ENCODE measurements around the gene MAGEA11. TPM values are rescaled to one million over a fixed set of nuclear protein-coding genes. Genes with fewer than 3 reads are reported as not detected.

Gene MAGEA11
- total RNA-seq, 1 donor from 2014 or later = not detected

DNA sequence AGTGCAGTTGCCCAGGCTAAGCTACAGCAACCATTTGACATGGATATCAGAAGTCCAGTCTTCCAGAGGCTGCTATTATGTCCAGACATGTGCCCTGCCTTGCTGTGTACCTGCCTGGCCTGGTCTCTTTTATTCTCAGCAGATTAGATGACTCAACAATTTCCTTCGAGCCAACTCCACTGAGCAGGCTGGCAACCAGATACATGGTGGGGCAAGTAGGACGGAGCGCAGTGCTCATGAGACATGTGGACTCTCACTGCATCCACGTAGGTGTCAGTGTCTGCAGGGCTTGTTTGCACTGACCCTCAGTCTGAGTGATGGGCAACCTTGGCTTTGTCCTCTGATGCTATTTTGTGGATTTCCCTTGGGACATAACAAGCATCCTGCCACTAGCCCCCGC lies 7.2 kb upstream of the MAGEA11 start:
- DNase-seq (ENCODE audit: low read depth) = no peak
- Histone ChIP-seq H3K36me3 (ENCODE audit: control insufficient read depth, insufficient read depth, low read length) (no peaks in the 10 kb centered on the region), H3K4me3 (ENCODE audit: low read depth, low read length) (no peak overlapping the region), H3K27me3 (ENCODE audit: control insufficient read depth, insufficient read depth, low read length) (no peaks in the 10 kb centered on the region)
- TF ChIP-seq, protein P1, sequence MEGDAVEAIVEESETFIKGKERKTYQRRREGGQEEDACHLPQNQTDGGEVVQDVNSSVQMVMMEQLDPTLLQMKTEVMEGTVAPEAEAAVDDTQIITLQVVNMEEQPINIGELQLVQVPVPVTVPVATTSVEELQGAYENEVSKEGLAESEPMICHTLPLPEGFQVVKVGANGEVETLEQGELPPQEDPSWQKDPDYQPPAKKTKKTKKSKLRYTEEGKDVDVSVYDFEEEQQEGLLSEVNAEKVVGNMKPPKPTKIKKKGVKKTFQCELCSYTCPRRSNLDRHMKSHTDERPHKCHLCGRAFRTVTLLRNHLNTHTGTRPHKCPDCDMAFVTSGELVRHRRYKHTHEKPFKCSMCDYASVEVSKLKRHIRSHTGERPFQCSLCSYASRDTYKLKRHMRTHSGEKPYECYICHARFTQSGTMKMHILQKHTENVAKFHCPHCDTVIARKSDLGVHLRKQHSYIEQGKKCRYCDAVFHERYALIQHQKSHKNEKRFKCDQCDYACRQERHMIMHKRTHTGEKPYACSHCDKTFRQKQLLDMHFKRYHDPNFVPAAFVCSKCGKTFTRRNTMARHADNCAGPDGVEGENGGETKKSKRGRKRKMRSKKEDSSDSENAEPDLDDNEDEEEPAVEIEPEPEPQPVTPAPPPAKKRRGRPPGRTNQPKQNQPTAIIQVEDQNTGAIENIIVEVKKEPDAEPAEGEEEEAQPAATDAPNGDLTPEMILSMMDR (IDR thresholded peaks at IDR 0.05; ENCODE audit: insufficient read depth, low read length, poor library complexity, severe bottlenecking) = no peak

DNA sequence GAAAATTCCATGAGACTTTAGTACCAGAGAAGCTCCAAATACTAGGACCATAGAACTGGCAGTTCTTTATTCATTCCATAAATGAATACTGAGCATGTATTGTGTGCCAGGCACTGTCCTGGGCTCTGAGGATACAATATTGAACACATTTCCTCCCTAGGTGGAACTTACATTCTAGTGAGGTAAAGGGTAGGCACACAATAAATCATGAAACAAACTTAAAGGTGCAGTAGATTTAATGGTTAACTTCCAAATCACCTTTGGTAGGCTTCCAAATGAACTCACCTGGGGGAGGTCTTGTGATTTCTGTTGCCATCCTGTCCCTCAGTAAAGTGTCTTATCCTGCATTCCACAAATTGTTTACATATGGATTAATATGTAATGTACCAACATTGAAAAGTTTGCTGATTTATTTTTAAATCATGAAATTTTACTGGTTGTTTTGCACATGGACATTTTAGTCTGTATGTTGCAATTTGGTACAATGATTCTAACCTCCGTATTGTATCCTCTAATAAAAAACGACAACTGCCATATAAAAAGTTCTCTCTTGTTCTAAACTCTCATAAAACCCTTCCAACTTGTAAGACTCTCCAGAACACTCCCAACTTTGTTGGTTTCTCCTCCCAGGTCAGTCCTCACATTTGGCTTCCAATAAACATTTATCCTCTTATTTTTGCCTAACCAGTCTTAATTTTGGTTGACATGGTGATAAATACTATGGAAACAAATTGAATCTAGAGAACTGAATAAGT lies 4.5 kb upstream of the MAGEA11 start:
- TF ChIP-seq, protein P1 (IDR thresholded peaks at IDR 0.05; ENCODE audit: insufficient read depth, low read length, poor library complexity, severe bottlenecking) = no peak

DNA sequence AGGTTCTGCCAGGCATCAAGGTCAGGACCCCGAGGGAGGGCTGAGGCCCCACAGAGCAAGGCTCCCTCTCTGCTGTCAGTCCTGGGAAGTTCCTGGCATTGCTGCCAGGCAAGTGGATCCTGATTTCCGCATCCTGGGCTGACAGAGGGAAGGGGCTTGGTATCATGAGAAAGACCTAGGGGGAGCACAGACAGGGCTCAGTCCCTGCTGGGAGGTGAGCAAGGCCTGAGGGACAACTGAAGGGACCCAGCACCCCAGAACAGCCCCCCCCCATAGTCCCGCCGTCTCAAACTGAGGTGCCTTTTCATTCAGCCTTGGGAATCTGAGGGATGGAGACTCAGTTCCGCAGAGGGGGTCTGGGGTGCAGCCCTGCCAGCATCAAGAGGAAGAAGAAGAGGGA lies 971 bp downstream of the MAGEA11 start:
- no peaks in the 10 kb centered on the region for H3K36me3 ChIP-seq (ENCODE audit: control insufficient read depth, insufficient read depth, low read length)
- DNase-seq (ENCODE audit: low read depth) = no peak
- no peaks in the 10 kb centered on the region for H3K27me3 ChIP-seq (ENCODE audit: control insufficient read depth, insufficient read depth, low read length)
- TF ChIP-seq, protein P1 (IDR thresholded peaks at IDR 0.05; ENCODE audit: insufficient read depth, low read length, poor library complexity, severe bottlenecking) = no peak
- H3K4me3 ChIP-seq (ENCODE audit: low read depth, low read length) = no peak overlapping the region

More for the DNA sequence above, 4.5 kb upstream of the MAGEA11 start:
- Histone ChIP-seq H3K36me3 (ENCODE audit: control insufficient read depth, insufficient read depth, low read length) (no peaks in the 10 kb centered on the region), H3K4me3 (ENCODE audit: low read depth, low read length) (no peak overlapping the region), H3K27me3 (ENCODE audit: control insufficient read depth, insufficient read depth, low read length) (no peaks in the 10 kb centered on the region)
- DNase-seq (ENCODE audit: low read depth) = no peak

DNA sequence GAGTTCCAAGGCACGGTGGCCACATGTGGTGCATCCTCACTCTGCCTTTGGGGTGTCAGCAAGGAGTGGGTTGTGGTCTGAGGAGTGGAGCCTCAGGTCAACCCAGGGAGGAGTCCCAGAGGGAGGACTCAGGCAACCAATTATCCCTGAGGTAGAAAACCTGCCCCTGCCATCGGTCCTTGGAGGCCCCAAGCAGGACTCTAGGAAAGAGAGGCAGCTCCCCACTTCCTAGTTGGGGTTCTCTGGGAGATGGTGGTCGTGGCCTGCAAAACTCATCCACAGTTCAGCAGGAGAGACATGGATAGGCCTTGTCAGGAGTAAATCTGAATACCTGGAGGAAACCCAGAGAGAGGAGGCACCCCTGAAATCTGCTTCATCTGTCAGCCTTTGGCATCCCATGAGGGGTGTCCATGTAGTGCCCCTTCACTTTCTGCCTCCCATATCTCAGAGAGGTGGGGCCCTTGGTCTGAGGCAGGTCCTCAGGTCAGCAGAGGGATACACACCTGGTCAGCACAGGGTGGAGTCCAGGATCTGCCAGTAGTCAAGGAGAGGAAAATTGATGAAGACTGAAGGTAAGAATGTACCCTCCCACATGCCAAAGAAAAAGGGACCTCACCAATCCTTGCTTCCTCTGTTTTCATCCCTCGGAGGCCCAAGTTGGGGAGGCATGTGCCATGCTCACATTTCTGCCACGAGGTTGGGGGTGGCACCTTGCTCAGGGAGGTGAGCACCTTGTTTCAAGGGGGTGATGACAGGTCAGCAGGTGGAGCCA lies 1.6 kb downstream of the MAGEA11 start:
- Histone ChIP-seq H3K4me3 (ENCODE audit: low read depth, low read length) (no peak overlapping the region), H3K27me3 (ENCODE audit: control insufficient read depth, insufficient read depth, low read length) (no peaks in the 10 kb centered on the region), H3K36me3 (ENCODE audit: control insufficient read depth, insufficient read depth, low read length) (no peaks in the 10 kb centered on the region)
- DNase-seq (ENCODE audit: low read depth) = no peak
- TF ChIP-seq, protein P1 (IDR thresholded peaks at IDR 0.05; ENCODE audit: insufficient read depth, low read length, poor library complexity, severe bottlenecking) = no peak

DNA sequence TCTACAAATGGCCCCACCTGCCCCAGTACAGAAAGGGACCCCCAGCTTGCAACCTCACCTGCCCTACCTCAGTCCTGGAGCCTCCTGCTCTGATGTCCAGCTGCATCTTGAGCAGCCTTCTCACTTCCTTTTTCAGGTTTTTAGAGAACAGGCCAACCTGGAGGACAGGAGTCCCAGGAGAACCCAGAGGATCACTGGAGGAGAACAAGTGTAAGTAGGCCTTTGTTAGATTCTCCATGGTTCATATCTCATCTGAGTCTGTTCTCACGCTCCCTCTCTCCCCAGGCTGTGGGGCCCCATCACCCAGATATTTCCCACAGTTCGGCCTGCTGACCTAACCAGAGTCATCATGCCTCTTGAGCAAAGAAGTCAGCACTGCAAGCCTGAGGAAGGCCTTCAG lies 3.6 kb downstream of the MAGEA11 start:
- no peak for DNase-seq (ENCODE audit: low read depth)
- TF ChIP-seq, protein P1 (IDR thresholded peaks at IDR 0.05; ENCODE audit: insufficient read depth, low read length, poor library complexity, severe bottlenecking) = no peak
- Histone ChIP-seq H3K27me3 (ENCODE audit: control insufficient read depth, insufficient read depth, low read length) (no peaks in the 10 kb centered on the region), H3K4me3 (ENCODE audit: low read depth, low read length) (no peak overlapping the region), H3K36me3 (ENCODE audit: control insufficient read depth, insufficient read depth, low read length) (no peaks in the 10 kb centered on the region)

Data from kidney epithelial cell (primary cell).